ENCODE data around the gene RALB. TPM values are rescaled to one million over a fixed set of nuclear protein-coding genes. Genes with fewer than 3 reads are reported as not detected.

The RALB gene
- total RNA-seq, 1 donor from 2014 or later: 45.2 TPM

GRCh38 chr2:120300385-120300784, 47.7 kb downstream of the RALB start:
- no peak for DNase-seq (ENCODE audit: low read depth)
- Histone ChIP-seq H3K27me3 (ENCODE audit: control insufficient read depth, insufficient read depth, low read length) (no peaks in the 10 kb centered on the region), H3K36me3 (ENCODE audit: control insufficient read depth, insufficient read depth, low read length) (no peaks in the 10 kb centered on the region), H3K4me3 (ENCODE audit: low read depth, low read length) (no peak overlapping the region)
- TF ChIP-seq CTCF (IDR thresholded peaks at IDR 0.05; ENCODE audit: insufficient read depth, low read length, poor library complexity, severe bottlenecking): no peak

GRCh38 chr2:120301284-120301683, 48.6 kb downstream of the RALB start:
- no peak for DNase-seq (ENCODE audit: low read depth)

GRCh38 chr2:120302301-120302700, 49.6 kb downstream of the RALB start:
- no peak for DNase-seq (ENCODE audit: low read depth)
- Histone ChIP-seq H3K27me3 (ENCODE audit: control insufficient read depth, insufficient read depth, low read length) (no peaks in the 10 kb centered on the region), H3K36me3 (ENCODE audit: control insufficient read depth, insufficient read depth, low read length) (no peaks in the 10 kb centered on the region), H3K4me3 (ENCODE audit: low read depth, low read length) (no peak overlapping the region)
- TF ChIP-seq CTCF (IDR thresholded peaks at IDR 0.05; ENCODE audit: insufficient read depth, low read length, poor library complexity, severe bottlenecking): no peak

More at GRCh38 chr2:120301284-120301683, 48.6 kb downstream of the RALB start:
- TF ChIP-seq CTCF (IDR thresholded peaks at IDR 0.05; ENCODE audit: insufficient read depth, low read length, poor library complexity, severe bottlenecking): no peak
- H3K27me3 ChIP-seq (ENCODE audit: control insufficient read depth, insufficient read depth, low read length): no peaks in the 10 kb centered on the region
- no peaks in the 10 kb centered on the region for H3K36me3 ChIP-seq (ENCODE audit: control insufficient read depth, insufficient read depth, low read length)
- H3K4me3 ChIP-seq (ENCODE audit: low read depth, low read length): no peak overlapping the region

- no peak for DNase-seq (ENCODE audit: low read depth)
- Histone ChIP-seq H3K27me3 (ENCODE audit: control insufficient read depth, insufficient read depth, low read length) (no peaks in the 10 kb centered on the region), H3K4me3 (ENCODE audit: low read depth, low read length) (no peak overlapping the region), H3K36me3 (ENCODE audit: control insufficient read depth, insufficient read depth, low read length) (no peaks in the 10 kb centered on the region)
- no peak for TF ChIP-seq CTCF (IDR thresholded peaks at IDR 0.05; ENCODE audit: insufficient read depth, low read length, poor library complexity, severe bottlenecking)
Observed at GRCh38 chr2:120303177-120303576, 50.5 kb downstream of the RALB start.

- Histone ChIP-seq H3K4me3 (ENCODE audit: low read depth, low read length) (no peak overlapping the region), H3K36me3 (ENCODE audit: control insufficient read depth, insufficient read depth, low read length) (no peaks in the 10 kb centered on the region), H3K27me3 (ENCODE audit: control insufficient read depth, insufficient read depth, low read length) (no peaks in the 10 kb centered on the region)
- no peak for TF ChIP-seq CTCF (IDR thresholded peaks at IDR 0.05; ENCODE audit: insufficient read depth, low read length, poor library complexity, severe bottlenecking)
- DNase-seq (ENCODE audit: low read depth): no peak
Observed at GRCh38 chr2:120305296-120305695, 52.6 kb downstream of the RALB start.

GRCh38 chr2:120305937-120306490, 53.4 kb downstream of the RALB start:
- TF ChIP-seq CTCF (IDR thresholded peaks at IDR 0.05; ENCODE audit: insufficient read depth, low read length, poor library complexity, severe bottlenecking): no peak
- H3K27me3 ChIP-seq (ENCODE audit: control insufficient read depth, insufficient read depth, low read length): no peaks in the 10 kb centered on the region
- no peaks in the 10 kb centered on the region for H3K36me3 ChIP-seq (ENCODE audit: control insufficient read depth, insufficient read depth, low read length)
- no peak for DNase-seq (ENCODE audit: low read depth)
- H3K4me3 ChIP-seq (ENCODE audit: low read depth, low read length): no peak overlapping the region
